HepG2 (cell line): ENCODE results near the gene QSOX1. TPM values are rescaled to one million over a fixed set of nuclear protein-coding genes. Genes with fewer than 3 reads are reported as not detected.
A peak's percentile ranks its signal among the peaks of the same experiment; 100 is the strongest.

Experiments
- EZH2 ChIP-seq: conservative IDR thresholded peaks from 2 replicates; pipeline ENCODE4 v1.6.1; 2012; ENCODE audit warnings: mild to moderate bottlenecking, low read depth, low read length, moderate library complexity
- FOXP1 ChIP-seq, 2 experiments: fragments of 450-650 bp in 1 of 2; IDR thresholded peaks; 2 replicates each; pipeline ENCODE4 v1.6.1; 2017 to 2018; ENCODE audit warnings: antibody characterized with exemption in 1 of 2
- FOXP4 ChIP-seq: sonication (generic); formaldehyde crosslinking; IDR thresholded peaks from 2 replicates; pipeline ENCODE4 v1.4.0; 2020; ENCODE audit warnings: missing genetic modification reagents
- MAFK ChIP-seq, 2 experiments: IDR thresholded peaks in 1 of 2; conservative IDR thresholded peaks in 1 of 2; 2 replicates each; pipeline ENCODE4 v1.6.1; 2011; ENCODE audit warnings: improper control_type of control experiment in 2 of 2, low read length in 2 of 2
- SRY ChIP-seq: sonication (generic); formaldehyde crosslinking; IDR thresholded peaks from 2 replicates; pipeline ENCODE4 v1.8.0; 2022; ENCODE audit warnings: mild to moderate bottlenecking, missing genetic modification reagents
- TAF15 ChIP-seq: fragments of 200-400 bp; formaldehyde crosslinking; IDR thresholded peaks from one replicate; pipeline ENCODE4 v1.6.1; 2018; ENCODE audit warnings: mild to moderate bottlenecking, low read depth, low read length; ENCODE audit not compliant: poor library complexity, severe bottlenecking
- TARDBP ChIP-seq: sonication (generic); formaldehyde crosslinking; IDR thresholded peaks from 2 replicates; pipeline ENCODE4 v1.8.0; 2022; ENCODE audit warnings: mild to moderate bottlenecking, missing genetic modification reagents
- TOPORS ChIP-seq: sonication (generic); formaldehyde crosslinking; IDR thresholded peaks from 2 replicates; pipeline ENCODE4 v1.8.0; 2023; ENCODE audit warnings: mild to moderate bottlenecking, missing genetic modification reagents
- ZBTB37 ChIP-seq: sonication (generic); formaldehyde crosslinking; IDR thresholded peaks from 2 replicates; pipeline ENCODE4 v1.4.0; 2020; ENCODE audit warnings: mild to moderate bottlenecking, missing genetic modification reagents
- ZNF251 ChIP-seq: sonication (generic); formaldehyde crosslinking; IDR thresholded peaks from 2 replicates; pipeline ENCODE4 v1.9.0; 2021; ENCODE audit warnings: mild to moderate bottlenecking, missing genetic modification reagents
- ZNF280D ChIP-seq: sonication (generic); formaldehyde crosslinking; IDR thresholded peaks from 2 replicates; pipeline ENCODE4 v1.5.1; 2020; ENCODE audit warnings: mild to moderate bottlenecking, missing genetic modification reagents
- ZNF768 ChIP-seq: sonication (generic); formaldehyde crosslinking; IDR thresholded peaks from 2 replicates; pipeline ENCODE4 v1.4.0; 2020; ENCODE audit warnings: missing genetic modification reagents
- polyA plus RNA-seq, 8 experiments: library from polyadenylated mRNA; depleted of rRNA in 3 of 8; stranded (reverse) in 7 of 8; unstranded in 1 of 8; fragments of >200 nt; fragmentation: Illumina TruSeq in 4 of 8; extraction: Trizol in 4 of 8; gene quantifications; 2 replicates each; pipeline versions ENCODE4 v1.2.1 to v1.2.3, GENCODE V29; 2011 to 2016; ENCODE audit warnings: low read depth in 4 of 8, missing spikeins in 1 of 8, mixed read lengths in 1 of 8; ENCODE audit not compliant: insufficient read depth in 1 of 8
- total RNA-seq, 5 experiments: library from RNA; depleted of rRNA; stranded (reverse); fragments of >200 nt; fragmentation: Illumina TruSeq; extraction: Trizol; gene quantifications; 2 replicates each; pipeline ENCODE4 v1.2.3, GENCODE V29; 2016; ENCODE audit warnings: low read depth in 1 of 5
- TF ChIP-seq, protein P1 (sequence below): IDR thresholded peaks from 2 replicates; pipeline ENCODE4 v1.6.1; 2018; ENCODE audit warnings: missing genetic modification reagents
- TF ChIP-seq, protein P2 (sequence below): sonication (generic); formaldehyde crosslinking; IDR thresholded peaks from 2 replicates; pipeline ENCODE4 v1.5.0; 2020; ENCODE audit warnings: mild to moderate bottlenecking, missing genetic modification reagents
- TF ChIP-seq, protein P3 (sequence below): sonication (generic); formaldehyde crosslinking; IDR thresholded peaks from 2 replicates; pipeline ENCODE4 v1.5.1; 2020; ENCODE audit warnings: missing genetic modification reagents, mild to moderate bottlenecking, borderline replicate concordance

Gene QSOX1
- total and polyA plus RNA-seq, 2 of the 13 experiments (the other 11 are each of a cell fraction or from before 2014, with no cell fraction given) = 6.8 to 40.2 TPM

DNA sequence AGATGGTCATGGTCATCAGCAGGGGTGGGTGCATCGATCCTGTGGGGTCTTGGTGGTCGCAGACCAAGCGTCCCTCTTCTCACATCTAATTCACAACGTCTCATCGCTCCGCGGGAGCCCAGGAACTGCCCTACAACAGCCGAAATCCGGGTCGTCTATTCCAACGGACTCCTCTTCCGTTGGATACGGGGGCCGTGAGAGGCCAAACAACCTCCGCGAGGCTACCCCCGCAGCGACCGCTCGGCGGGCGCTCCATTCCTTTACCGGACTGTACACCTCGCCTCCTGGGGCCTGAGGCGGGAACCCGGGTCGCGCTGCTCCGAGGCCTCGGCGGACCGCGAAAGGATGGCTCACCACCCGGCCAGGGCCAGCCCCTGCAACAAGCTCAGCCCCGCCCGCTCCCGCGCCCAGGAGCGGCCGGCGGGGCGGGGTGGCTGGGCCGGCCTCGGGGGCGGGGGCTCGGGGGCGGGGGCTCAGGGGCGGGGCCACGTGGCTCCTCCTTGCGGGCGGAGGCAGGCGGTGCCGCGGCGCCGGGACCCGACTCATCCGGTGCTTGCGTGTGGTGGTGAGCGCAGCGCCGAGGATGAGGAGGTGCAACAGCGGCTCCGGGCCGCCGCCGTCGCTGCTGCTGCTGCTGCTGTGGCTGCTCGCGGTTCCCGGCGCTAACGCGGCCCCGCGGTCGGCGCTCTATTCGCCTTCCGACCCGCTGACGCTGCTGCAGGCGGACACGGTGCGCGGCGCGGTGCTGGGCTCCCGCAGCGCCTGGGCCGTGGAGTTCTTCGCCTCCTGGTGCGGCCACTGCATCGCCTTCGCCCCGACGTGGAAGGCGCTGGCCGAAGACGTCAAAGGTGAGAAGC is at the start of gene QSOX1 (continued):
- TF ChIP-seq, protein P1, sequence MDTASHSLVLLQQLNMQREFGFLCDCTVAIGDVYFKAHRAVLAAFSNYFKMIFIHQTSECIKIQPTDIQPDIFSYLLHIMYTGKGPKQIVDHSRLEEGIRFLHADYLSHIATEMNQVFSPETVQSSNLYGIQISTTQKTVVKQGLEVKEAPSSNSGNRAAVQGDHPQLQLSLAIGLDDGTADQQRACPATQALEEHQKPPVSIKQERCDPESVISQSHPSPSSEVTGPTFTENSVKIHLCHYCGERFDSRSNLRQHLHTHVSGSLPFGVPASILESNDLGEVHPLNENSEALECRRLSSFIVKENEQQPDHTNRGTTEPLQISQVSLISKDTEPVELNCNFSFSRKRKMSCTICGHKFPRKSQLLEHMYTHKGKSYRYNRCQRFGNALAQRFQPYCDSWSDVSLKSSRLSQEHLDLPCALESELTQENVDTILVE (CRISPR knock-in tag) = 0 out of 2 replicates have a peak, but pooled peaks have one; percentile 20
- TF ChIP-seq, protein P2, sequence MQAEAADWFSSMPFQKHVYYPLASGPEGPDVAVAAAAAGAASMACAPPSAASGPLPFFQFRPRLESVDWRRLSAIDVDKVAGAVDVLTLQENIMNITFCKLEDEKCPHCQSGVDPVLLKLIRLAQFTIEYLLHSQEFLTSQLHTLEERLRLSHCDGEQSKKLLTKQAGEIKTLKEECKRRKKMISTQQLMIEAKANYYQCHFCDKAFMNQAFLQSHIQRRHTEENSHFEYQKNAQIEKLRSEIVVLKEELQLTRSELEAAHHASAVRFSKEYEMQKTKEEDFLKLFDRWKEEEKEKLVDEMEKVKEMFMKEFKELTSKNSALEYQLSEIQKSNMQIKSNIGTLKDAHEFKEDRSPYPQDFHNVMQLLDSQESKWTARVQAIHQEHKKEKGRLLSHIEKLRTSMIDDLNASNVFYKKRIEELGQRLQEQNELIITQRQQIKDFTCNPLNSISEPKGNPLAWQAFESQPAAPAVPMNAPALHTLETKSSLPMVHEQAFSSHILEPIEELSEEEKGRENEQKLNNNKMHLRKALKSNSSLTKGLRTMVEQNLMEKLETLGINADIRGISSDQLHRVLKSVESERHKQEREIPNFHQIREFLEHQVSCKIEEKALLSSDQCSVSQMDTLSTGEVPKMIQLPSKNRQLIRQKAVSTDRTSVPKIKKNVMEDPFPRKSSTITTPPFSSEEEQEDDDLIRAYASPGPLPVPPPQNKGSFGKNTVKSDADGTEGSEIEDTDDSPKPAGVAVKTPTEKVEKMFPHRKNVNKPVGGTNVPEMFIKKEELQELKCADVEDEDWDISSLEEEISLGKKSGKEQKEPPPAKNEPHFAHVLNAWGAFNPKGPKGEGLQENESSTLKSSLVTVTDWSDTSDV (CRISPR knock-in tag) = no peak
- TF ChIP-seq TARDBP (CRISPR knock-in tag) (no peak), TAF15 (no peak), EZH2 (no peak), SRY (CRISPR knock-in tag) (peak; percentile 65; the same call in 1 of the 2 replicates), ZBTB37 (CRISPR knock-in tag) (no peak), ZNF280D (CRISPR knock-in tag) (no peak), MAFK (conservative IDR thresholded peaks at IDR 0.05 in 1 of 2, IDR thresholded peaks at IDR 0.05 in 1 of 2; ENCODE audit: low read length in 2 of 2) (no peak), FOXP4 (0 out of 2 replicates have a peak, but pooled peaks have one; percentile 12), ZNF768 (CRISPR knock-in tag) (0 out of 2 replicates have a peak, but pooled peaks have one; percentile 33), TOPORS (no peak), FOXP1 (IDR thresholded peaks at IDR 0.05) (no peak), FOXP1 (CRISPR knock-in tag; IDR thresholded peaks at IDR 0.05) (no peak), ZNF251 (CRISPR knock-in tag) (no peak)
- TF ChIP-seq, protein P3, sequence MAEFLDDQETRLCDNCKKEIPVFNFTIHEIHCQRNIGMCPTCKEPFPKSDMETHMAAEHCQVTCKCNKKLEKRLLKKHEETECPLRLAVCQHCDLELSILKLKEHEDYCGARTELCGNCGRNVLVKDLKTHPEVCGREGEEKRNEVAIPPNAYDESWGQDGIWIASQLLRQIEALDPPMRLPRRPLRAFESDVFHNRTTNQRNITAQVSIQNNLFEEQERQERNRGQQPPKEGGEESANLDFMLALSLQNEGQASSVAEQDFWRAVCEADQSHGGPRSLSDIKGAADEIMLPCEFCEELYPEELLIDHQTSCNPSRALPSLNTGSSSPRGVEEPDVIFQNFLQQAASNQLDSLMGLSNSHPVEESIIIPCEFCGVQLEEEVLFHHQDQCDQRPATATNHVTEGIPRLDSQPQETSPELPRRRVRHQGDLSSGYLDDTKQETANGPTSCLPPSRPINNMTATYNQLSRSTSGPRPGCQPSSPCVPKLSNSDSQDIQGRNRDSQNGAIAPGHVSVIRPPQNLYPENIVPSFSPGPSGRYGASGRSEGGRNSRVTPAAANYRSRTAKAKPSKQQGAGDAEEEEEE (CRISPR knock-in tag) = no peak
